Stimulated activated CD8-positive, alpha-beta memory T cell treated with anti-CD3 and anti-CD28 coated beads, Interleukin-12 subunit alpha, Interleukin-12 subunit beta, amount 100 ng/mL, for 24 hours (primary cell): ENCODE measurements around the gene OPN1MW2.
"Not testable (repeated sequence)": the region's sequence is repeated elsewhere in the genome, so short reads cannot be mapped to it uniquely, and the experiment has no call there.

Experiments
- DNase-seq: peaks from one replicate; pipeline ENCODE4 v3.0.0-alpha.2; 2020; ENCODE audit errors: extremely low read depth

OPN1MW2 gene

DNA sequence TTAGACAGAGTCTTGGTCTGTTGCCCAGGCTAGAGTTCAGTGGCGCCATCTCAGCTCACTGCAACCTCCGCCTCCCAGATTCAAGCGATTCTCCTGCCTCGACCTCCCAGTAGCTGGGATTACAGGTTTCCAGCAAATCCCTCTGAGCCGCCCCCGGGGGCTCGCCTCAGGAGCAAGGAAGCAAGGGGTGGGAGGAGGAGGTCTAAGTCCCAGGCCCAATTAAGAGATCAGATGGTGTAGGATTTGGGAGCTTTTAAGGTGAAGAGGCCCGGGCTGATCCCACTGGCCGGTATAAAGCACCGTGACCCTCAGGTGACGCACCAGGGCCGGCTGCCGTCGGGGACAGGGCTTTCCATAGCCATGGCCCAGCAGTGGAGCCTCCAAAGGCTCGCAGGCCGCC lies at the start of gene OPN1MW2:
Gene OPN1MW2, plus strand, starts transcription at position 301 of the 400 bp plus-strand sequence. Its CDS starts 60 bp downstream, at position 361.
- not testable (repeated sequence) for DNase-seq

DNA sequence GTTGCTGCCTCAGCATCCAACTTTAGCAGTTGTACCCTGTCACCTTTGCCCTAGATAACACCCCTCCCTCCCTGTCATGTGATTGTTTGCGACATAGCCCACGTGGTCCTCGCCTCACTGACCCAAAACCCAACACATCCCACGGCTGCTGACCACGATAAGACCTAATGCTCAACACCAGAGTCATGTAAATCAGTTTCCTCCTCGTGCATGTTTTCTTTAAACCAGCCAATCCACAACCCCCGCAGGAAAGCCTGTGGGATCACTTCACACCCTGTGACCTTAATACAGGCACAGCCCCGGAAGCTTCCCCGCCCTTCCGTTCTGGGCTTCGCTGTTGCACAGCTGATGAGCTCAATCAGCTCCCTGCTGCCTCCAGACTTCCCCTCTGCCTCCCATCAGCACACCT lies 47.0 kb upstream of the OPN1MW2 start:
- not testable (repeated sequence) for DNase-seq

DNA sequence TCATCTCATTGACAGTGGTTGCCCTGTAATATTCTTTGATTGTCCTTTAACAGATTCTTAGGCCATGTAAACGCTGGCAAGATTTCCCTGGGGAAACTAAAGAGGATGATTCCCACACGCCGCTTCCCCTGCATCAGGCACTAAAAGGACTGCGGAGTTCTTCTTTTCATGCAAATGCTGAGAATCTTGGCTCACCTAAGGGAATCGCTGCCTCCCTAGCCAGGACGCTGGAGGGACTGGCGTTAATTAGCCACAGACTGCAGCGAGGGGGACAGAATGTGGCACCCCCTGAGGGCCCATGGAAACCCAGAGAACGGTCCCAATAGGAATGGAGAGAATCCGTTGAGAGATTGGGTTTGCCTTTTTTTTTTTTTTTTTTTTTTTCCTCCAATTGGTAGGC lies 45.2 kb upstream of the OPN1MW2 start:
- not testable (repeated sequence) for DNase-seq

DNA sequence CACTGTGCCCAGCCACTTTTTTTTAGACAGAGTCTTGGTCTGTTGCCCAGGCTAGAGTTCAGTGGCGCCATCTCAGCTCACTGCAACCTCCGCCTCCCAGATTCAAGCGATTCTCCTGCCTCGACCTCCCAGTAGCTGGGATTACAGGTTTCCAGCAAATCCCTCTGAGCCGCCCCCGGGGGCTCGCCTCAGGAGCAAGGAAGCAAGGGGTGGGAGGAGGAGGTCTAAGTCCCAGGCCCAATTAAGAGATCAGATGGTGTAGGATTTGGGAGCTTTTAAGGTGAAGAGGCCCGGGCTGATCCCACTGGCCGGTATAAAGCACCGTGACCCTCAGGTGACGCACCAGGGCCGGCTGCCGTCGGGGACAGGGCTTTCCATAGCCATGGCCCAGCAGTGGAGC lies 37.3 kb upstream of the OPN1MW2 start, which contains the start of gene OPN1MW:
Gene OPN1MW, plus strand, starts transcription at position 301 of the 400 bp plus-strand sequence. Its CDS starts 82 bp downstream, at position 383.
- not testable (repeated sequence) for DNase-seq

DNA sequence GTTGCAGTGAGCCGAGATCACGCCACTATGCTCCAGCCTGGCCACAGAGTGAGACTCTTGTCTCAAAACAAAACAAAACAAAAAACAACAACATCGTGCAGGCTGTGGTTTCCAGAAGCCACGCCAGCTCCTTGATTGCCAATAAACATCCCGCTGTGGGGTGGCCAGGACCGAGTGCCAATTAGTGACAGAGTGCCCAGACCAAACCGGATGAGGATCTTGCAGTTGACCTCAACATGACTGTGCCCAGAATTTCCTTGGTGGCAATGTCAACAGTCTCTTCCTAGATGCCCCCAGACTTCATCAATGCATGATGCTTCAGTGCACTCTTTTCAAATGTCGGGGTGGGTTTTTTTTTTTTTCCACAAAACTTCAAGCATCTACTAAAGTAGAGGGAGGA lies 35.8 kb upstream of the OPN1MW2 start:
- DNase-seq, result not testable (repeated sequence)

DNA sequence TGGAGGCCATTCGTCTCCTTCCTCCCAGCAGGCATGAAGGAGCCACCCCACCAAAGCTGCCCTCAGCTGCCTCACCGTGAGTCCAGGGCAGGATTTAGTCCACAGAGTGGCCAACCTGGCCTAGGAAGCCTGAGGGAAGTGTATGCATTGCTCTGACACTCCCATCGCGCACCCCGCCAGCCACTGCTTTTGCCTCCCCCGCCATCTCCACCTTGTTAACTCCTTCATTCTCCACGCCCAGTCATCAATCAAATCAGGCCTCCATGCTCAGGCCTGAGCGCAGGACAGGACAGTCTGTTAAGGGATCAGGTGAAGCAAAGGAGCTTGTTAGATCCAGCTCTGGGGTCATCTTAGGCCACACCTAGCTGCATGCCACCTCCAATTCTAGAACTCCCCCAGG lies 26.7 kb upstream of the OPN1MW2 start:
- DNase-seq, result not testable (repeated sequence)

DNA sequence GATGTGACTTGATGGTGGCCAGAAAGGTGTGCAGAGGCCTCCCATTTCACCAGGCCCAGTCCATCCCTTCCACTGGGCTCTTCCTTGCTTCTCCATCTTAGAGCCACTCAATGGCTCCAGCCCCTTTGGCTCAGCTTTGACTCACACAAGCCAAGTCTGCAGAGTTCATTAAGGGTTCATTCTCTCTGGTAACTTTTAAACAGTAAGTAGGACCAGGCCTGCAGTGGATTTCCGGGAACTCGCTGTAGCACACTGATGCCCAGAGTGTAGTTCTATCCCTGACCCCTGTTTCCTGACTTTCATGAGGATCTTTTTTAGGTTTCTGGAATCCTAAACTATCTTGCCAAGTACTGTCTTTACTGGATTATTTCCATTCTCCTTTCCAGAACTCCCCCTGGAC lies 25.2 kb upstream of the OPN1MW2 start:
- DNase-seq, result not testable (repeated sequence)

DNA sequence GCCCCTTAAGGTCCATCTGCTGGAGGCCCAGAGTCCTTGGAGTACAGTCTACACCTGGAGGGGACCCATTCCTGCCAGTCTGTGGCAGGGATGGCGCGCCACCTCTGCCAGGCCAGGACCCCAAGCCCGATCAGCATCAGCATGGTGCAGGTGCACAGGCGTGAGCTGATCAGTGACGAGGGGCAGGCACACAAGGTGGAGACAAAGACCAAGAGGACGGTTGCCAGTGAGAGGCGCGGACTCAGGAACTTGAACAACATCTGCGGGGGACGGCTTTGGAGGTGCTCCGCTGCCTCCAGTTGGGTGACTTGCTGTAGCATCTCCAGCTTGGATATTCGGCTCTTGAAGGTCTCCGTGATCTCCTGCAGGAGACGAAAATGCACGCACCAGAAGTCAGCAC lies 23.1 kb upstream of the OPN1MW2 start:
- DNase-seq, result not testable (repeated sequence)

DNA sequence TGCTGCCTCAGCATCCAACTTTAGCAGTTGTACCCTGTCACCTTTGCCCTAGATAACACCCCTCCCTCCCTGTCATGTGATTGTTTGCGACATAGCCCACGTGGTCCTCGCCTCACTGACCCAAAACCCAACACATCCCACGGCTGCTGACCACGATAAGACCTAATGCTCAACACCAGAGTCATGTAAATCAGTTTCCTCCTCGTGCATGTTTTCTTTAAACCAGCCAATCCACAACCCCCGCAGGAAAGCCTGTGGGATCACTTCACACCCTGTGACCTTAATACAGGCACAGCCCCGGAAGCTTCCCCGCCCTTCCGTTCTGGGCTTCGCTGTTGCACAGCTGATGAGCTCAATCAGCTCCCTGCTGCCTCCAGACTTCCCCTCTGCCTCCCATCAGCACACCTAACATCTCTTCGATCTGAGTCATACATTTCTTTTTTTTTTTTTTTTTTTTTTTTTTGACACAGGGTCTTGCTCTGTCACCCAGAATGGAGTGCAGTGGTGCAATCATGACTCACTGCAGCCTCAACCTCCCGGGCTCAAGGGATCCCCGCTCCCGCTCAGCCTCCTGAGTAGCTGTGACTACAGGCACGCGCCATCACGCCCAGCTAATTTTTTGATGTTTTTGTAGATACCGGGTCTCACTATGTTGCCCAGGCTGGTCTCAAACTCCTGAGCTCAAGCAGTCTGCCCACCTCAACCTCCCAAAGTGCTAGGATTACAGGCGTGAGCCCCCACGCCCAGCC lies 9.7 kb upstream of the OPN1MW2 start:
- not testable (repeated sequence) for DNase-seq

DNA sequence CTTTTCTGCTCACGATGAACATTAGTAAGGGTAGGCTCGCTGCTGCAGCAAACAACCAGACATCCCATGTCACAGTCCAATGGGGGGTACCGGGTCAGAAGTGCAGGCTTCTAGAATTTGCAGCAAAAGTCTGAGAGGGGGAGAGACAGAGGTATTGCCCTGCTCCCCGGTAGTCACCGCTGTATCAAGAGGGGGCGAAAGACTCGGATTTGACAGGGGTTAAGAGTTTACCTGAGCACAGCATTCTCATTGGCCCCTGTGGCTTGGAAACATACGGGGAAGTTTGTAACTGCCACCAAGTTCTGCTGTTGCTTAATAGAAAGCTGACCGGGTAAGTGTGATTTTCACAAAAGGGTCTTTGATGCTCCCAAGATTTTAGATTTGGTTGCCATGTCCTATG lies 8.5 kb upstream of the OPN1MW2 start:
- DNase-seq, result not testable (repeated sequence)

DNA sequence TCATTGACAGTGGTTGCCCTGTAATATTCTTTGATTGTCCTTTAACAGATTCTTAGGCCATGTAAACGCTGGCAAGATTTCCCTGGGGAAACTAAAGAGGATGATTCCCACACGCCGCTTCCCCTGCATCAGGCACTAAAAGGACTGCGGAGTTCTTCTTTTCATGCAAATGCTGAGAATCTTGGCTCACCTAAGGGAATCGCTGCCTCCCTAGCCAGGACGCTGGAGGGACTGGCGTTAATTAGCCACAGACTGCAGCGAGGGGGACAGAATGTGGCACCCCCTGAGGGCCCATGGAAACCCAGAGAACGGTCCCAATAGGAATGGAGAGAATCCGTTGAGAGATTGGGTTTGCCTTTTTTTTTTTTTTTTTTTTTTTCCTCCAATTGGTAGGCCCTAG lies 8.1 kb upstream of the OPN1MW2 start:
- DNase-seq, result not testable (repeated sequence)

DNA sequence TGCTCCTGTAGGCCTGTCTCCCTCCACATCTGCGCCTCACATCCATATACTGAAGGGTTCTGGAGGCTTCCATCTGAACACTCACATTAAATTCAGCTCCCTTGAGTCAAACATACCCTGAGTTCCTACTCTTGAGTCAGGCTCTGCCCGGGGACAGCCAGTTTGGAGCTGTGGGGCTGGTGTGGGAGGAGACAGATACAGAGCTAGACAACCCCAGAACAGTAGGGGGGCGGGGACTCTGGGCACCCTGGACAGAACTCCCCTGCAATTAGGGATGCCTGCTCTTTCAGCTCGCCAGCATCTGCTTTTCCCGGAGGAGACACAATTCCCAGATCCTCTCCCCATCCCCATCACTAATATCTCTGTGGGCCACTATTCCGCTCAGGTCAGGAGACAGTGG lies 5.7 kb downstream of the OPN1MW2 start:
- not testable (repeated sequence) for DNase-seq

DNA sequence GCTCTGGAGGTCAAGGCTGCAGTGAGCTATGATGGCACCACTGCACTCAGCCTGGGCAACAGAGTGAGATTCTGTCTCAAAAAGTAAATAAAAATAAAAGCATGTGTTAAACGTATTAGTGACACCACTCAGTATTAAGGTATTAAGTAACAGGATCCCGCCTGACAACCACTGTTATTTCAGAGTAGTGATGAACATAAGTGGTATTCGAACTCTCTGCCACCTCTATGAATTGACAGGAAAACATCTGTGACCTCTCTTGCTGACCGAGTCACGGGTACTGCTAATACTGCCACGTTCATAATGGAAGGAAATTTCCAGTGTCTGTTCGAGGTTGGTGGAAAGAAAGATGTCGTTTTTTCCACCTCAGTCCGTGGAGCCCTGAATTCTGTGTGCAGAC lies 7.2 kb downstream of the OPN1MW2 start:
- not testable (repeated sequence) for DNase-seq

DNA sequence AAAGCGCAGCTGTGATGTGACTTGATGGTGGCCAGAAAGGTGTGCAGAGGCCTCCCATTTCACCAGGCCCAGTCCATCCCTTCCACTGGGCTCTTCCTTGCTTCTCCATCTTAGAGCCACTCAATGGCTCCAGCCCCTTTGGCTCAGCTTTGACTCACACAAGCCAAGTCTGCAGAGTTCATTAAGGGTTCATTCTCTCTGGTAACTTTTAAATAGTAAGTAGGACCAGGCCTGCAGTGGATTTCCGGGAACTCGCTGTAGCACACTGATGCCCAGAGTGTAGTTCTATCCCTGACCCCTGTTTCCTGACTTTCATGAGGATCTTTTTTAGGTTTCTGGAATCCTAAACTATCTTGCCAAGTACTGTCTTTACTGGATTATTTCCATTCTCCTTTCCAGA lies 11.9 kb downstream of the OPN1MW2 start:
- not testable (repeated sequence) for DNase-seq

DNA sequence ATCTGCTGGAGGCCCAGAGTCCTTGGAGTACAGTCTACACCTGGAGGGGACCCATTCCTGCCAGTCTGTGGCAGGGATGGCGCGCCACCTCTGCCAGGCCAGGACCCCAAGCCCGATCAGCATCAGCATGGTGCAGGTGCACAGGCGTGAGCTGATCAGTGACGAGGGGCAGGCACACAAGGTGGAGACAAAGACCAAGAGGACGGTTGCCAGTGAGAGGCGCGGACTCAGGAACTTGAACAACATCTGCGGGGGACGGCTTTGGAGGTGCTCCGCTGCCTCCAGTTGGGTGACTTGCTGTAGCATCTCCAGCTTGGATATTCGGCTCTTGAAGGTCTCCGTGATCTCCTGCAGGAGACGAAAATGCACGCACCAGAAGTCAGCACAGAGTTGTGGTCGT lies 14.1 kb downstream of the OPN1MW2 start:
- not testable (repeated sequence) for DNase-seq

DNA sequence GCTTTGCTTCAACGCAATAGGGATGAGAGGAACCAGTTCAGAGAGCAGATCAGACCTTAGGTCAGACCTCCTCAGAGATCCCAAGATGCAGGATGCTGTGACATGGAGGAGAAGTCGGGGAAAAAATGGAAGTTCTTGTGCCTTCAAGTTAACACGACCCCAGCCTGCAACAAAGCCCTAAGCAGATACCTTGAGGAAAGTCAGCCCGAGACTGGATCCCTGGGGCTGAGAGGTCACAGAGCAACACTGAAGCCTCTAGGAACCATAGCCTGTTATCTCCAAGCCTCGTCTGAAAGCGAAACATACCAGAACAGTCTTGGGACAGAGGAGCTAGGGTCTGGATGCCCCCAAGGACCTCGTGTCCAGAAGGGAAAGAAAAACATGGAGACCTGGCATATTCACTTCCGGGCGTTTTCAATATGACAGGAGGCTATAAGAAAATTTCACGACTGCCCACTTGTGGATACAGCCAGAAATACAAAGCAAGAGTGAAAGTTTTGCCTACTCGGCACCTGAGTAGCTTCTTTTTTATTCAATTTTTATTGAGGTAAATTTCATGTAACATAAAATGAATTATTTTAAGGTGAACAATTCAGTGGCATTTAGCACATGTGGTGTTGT lies 19.5 kb downstream of the OPN1MW2 start:
- not testable (repeated sequence) for DNase-seq

DNA sequence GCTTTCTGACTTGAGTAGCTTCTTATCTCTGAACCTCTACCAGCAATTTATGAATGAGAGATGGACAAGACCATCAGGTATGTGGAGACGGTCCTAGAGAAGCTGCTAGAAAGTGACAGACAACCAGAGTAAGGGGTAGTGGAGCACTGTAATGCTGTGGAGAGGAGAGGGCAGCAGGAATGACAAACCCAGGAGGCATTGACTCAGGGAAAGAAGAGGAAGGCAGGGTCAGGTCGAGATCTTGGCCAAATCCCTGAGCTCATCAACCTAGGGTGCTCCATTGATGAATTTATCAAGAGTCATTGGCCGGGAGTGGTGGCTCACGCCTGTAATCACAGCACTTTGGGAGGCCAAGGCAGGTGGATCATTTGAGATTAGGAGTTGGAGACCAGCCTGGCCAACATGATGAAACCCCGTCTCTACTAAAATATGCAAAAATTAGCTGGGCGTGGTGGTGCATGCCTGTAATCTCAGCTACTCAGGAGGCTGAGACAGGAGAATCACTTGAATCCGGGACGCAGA lies 20.5 kb downstream of the OPN1MW2 start:
- DNase-seq, result not testable (repeated sequence)

DNA sequence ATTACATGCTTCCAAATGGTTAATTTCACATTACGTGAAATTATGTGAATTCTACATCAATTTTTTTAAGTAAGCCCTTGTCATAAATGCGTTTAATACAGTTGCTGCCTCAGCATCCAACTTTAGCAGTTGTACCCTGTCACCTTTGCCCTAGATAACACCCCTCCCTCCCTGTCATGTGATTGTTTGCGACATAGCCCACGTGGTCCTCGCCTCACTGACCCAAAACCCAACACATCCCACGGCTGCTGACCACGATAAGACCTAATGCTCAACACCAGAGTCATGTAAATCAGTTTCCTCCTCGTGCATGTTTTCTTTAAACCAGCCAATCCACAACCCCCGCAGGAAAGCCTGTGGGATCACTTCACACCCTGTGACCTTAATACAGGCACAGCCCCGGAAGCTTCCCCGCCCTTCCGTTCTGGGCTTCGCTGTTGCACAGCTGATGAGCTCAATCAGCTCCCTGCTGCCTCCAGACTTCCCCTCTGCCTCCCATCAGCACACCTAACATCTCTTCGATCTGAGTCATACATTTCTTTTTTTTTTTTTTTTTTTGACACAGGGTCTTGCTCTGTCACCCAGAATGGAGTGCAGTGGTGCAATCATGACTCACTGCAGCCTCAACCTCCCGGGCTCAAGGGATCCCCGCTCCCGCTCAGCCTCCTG lies 28.0 kb downstream of the OPN1MW2 start:
- DNase-seq, result not testable (repeated sequence)

DNA sequence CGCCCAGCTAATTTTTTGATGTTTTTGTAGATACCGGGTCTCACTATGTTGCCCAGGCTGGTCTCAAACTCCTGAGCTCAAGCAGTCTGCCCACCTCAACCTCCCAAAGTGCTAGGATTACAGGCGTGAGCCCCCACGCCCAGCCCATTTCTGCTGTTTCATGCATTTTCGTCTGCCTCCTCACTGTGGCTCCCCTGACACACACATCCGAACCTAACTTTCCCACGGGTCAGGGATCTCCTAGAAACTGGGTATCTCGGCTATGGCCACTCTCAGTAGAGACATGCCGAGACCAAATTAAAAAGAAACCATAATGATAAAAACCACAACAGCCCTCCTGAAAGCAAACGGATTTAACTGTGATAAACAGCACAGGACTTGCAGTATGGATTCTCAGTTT lies 28.5 kb downstream of the OPN1MW2 start:
- not testable (repeated sequence) for DNase-seq

DNA sequence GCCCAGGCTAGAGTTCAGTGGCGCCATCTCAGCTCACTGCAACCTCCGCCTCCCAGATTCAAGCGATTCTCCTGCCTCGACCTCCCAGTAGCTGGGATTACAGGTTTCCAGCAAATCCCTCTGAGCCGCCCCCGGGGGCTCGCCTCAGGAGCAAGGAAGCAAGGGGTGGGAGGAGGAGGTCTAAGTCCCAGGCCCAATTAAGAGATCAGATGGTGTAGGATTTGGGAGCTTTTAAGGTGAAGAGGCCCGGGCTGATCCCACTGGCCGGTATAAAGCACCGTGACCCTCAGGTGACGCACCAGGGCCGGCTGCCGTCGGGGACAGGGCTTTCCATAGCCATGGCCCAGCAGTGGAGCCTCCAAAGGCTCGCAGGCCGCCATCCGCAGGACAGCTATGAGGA lies 37.7 kb downstream of the OPN1MW2 start, which contains the start of gene OPN1MW3:
Gene OPN1MW3, plus strand, starts transcription at position 301 of the 400 bp plus-strand sequence. Its CDS starts 38 bp downstream, at position 339.
- not testable (repeated sequence) for DNase-seq

DNA sequence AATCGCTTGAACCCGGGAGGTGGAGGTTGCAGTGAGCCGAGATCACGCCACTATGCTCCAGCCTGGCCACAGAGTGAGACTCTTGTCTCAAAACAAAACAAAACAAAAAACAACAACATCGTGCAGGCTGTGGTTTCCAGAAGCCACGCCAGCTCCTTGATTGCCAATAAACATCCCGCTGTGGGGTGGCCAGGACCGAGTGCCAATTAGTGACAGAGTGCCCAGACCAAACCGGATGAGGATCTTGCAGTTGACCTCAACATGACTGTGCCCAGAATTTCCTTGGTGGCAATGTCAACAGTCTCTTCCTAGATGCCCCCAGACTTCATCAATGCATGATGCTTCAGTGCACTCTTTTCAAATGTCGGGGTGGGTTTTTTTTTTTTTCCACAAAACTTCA lies 39.2 kb downstream of the OPN1MW2 start:
- DNase-seq, result not testable (repeated sequence)

DNA sequence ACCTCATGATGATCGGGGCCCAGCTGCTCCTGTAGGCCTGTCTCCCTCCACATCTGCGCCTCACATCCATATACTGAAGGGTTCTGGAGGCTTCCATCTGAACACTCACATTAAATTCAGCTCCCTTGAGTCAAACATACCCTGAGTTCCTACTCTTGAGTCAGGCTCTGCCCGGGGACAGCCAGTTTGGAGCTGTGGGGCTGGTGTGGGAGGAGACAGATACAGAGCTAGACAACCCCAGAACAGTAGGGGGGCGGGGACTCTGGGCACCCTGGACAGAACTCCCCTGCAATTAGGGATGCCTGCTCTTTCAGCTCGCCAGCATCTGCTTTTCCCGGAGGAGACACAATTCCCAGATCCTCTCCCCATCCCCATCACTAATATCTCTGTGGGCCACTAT lies 43.5 kb downstream of the OPN1MW2 start:
- DNase-seq, result not testable (repeated sequence)
